SH-SY5Y (cell line): Measurements from ENCODE around the gene AIFM2.

ENCODE experiments used
- GATA2 ChIP-seq: IDR thresholded peaks from 2 replicates; pipeline ENCODE4 v1.6.1; 2011; ENCODE audit warnings: mild to moderate bottlenecking, low read depth, low read length
- GATA3 ChIP-seq: IDR thresholded peaks from 2 replicates; pipeline ENCODE4 v1.6.1; 2011; ENCODE audit warnings: low read depth, mild to moderate bottlenecking, low read length, moderate library complexity

The AIFM2 gene

GRCh38 chr10:70137927-70138883 is 5.6 kb upstream of the AIFM2 start:
- no peak for TF ChIP-seq GATA2
- no peak for TF ChIP-seq GATA3

- no peak for TF ChIP-seq GATA2
Observed at GRCh38 chr10:70137135-70137534, 4.5 kb upstream of the AIFM2 start.

GRCh38 chr10:70135684-70136083 is 3.1 kb upstream of the AIFM2 start:
- no peak for TF ChIP-seq GATA3
- no peak for TF ChIP-seq GATA2

- no peak for TF ChIP-seq GATA2
- TF ChIP-seq GATA3: no peak
Observed at GRCh38 chr10:70135046-70135445, 2.4 kb upstream of the AIFM2 start.

GRCh38 chr10:70131560-70131937 is 1.1 kb downstream of the AIFM2 start:
- TF ChIP-seq GATA2 (no peak), GATA3 (no peak)

GRCh38 chr10:70130878-70131559 is 1.6 kb downstream of the AIFM2 start:
- no peak for TF ChIP-seq GATA2
- no peak for TF ChIP-seq GATA3

DNA sequence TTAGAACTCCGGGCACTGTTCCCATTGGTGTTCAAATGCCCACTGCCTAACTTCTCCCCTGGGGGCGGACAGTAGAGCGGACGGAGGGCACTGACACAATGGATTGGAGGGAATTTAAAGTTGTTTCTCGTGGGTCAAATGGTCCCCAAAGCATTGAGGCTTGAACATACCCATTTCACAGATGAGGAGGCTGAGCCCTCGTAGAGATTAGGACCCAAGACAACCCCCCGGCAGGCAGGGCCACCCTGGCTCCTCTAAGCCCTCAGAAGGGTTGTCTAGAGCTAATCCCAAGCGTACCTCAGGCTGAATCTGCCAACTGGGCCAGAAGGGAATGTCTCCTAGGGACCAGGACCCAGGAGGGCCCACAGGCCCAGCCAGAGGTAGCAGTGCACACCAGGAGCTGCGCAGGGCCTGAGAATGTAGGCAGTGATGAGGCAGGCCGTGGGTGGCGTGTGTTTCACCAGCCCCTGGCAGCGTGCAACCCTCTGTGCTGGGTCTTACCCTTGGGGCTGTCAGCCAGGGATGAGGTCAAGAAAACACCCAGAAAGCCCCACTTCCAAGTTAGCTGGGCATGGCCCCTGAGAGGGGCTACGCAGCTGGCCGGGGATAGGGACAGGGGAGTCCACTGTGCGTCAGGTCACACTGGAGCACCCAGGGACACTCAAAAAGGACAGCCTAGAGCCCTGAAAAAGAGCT is 5.8 kb downstream of the AIFM2 start:
- no peak for TF ChIP-seq GATA3
- no peak for TF ChIP-seq GATA2

DNA sequence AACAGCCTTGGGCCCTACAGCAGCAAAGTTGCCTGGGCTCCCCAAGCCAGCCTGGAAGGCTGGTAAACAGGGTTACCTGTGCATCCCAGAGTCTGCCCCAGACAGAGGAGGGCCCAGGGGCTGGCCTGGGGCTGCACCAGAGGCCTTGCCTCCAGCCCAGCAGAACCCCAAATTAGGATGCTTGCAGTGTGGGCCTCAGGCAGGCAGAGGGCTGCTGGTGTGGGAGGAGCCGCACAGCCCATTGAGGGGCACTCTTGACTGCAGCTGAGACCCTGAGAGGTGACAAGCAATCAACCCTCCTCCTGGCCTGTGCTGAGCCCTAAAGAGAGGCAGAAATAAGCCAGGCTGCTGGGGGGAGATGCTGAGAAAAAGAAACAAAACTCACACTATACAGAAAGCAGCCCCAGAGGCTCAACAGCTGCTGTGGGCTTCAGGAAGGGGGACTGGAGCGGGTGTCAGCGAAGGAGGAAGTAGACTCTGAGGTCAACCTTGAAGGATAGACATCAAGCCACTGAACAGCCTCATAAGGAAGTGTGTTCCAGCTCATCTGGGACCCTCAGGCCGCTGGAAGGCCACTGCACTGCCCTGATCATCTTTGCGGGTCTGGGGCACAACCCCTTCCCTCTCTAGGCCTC is 6.6 kb downstream of the AIFM2 start:
- no peak for TF ChIP-seq GATA2
- no peak for TF ChIP-seq GATA3

- TF ChIP-seq GATA3 (no peak), GATA2 (no peak)
Observed at GRCh38 chr10:70124918-70125317, 7.7 kb downstream of the AIFM2 start.

DNA sequence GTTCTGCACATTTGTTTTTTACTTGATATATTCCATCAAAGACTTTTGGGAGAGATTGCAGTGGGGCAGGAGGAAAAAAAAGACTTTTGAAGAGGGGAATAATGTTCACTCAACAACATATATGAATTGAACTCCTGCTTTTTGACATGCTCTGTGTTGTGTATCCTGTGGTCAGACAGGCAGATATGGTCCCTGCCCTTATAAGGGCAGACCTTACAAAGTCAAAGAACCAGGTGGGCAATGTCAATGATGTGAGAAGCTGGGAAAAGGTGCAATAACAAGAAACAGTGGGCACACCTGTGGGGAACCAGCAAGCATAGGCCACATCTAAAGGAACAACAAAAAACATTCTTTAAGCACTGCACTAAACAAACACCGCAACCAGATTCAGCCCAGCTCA is 8.2 kb downstream of the AIFM2 start:
- TF ChIP-seq GATA2 (no peak), GATA3 (no peak)

GRCh38 chr10:70123817-70124216 is 8.8 kb downstream of the AIFM2 start:
- TF ChIP-seq GATA2 (no peak), GATA3 (no peak)

DNA sequence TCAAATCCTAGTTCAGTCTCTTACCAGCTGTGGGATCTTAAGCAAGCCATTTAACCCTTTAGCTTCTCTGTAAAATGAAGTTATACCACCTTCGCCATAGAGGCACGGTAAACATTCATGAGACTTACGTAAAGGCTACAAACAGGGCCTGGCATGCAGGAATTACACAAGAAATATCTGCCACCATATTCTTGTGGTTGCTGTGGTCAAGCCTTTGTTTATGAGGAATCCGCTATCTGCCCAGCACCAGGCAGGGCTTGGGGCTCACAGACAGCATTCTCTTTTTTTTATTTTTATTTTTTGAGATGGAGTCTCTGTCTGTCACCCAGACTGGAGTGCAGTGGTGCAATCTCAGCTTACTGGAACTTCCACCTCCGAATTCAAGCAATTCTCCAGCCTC is 9.9 kb downstream of the AIFM2 start:
- TF ChIP-seq GATA3: no peak
- TF ChIP-seq GATA2: no peak

DNA sequence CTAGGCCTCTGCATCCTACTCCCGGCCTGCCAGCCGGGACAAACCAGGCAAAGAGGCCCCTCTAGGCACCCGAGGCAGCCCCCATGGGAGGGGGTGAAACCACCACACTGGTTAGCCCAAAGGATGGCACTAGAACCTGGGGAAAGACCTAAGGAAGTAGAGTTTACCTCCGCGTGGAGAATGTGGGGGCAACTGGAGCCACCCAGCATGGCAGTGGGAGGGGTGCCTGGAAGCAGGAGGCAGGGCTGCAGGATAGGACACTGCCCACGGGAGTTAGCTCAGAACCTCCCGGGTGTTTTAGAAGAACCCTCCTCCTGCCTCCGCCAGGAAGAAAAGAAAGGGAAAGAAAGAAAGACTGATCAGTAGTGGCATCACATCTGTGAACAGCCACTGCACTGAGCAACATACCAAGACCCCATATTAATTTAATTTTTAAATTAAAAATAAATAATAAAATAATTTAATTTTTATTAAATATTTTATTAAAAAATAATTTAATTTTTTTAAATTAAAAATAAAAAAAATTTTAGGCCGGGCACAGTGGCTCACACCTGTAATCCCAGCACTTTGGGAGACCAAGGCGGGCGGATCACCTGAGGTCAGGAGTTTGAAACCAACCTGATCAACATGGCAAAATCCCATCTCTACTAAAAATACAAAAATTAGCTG is 11.2 kb downstream of the AIFM2 start:
- no peak for TF ChIP-seq GATA3
- TF ChIP-seq GATA2: no peak

GRCh38 chr10:70120417-70120816 is 12.2 kb downstream of the AIFM2 start:
- TF ChIP-seq GATA2 (no peak), GATA3 (no peak)
